HS-5 (cell line): ENCODE results near the gene SLAMF6.
"Not testable (repeated sequence)": the region's sequence is repeated elsewhere in the genome, so short reads cannot be mapped to it uniquely, and the experiment has no call there.

ENCODE experiments used
- DNase-seq: peaks from one replicate; pipeline ENCODE4 v3.0.0-alpha.2; 2012; ENCODE audit warnings: low read depth

Gene SLAMF6

DNA sequence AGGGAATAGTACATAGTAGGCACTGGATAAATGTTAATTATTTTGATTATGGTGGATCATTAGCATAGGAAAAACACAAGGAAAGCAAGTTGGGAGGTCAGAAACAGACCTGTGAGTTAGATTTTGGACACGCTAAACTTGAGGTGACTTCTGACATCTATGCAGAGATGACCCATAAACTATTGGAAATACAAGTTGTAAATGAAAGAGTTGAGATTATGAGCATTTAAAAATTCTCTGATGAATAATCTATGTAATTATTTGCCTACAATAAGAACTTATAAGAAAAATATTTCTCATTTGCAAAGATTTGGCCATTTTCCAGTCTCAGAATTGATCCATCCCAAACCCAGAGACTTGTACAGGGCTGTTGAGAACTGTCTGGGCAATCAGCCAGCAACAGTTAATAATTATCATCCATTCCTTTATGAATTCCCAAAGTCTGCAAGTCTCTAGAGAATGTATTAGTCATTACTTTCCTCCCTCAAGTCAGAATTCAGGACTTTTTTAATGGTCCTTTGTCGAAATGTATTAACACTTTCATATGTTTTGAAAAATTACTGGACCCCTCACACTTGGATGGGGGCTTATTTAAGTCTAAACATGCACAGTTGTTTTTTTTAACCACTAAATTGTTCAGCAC is 19.4 kb upstream of the SLAMF6 start:
- no peak for DNase-seq

DNA sequence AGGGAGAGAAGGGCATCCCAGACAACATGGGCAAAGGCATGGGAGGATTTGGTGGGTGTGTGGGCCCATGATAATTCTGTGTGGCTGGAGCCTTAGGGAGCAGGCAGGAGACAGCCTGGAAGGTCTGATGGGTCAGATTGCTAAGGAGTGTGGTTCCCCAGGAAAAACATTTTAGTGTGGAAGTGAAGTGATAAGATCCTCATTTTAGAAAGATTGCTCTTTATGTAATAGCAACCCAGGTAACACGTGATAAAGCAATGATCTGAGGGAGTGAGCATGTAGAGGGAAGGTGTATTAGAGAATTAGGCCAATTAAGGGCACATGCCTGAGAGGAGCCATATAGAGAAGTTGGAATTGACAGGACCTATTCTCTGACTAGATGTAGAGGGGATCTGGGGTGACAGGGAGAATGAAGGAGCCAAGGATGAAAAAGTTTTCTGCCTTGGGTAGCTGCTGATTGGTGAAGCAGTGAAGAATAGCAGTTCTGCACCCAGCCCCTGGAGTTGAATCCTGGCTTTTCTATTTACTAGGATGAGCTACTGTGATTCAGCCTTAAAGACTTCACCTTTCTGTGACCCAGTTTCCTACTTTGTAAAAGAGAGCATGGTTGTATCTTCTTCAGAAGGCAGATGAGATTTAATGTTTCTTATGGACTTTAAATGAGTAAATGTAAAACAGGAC is 18.7 kb upstream of the SLAMF6 start:
- no peak for DNase-seq

DNA sequence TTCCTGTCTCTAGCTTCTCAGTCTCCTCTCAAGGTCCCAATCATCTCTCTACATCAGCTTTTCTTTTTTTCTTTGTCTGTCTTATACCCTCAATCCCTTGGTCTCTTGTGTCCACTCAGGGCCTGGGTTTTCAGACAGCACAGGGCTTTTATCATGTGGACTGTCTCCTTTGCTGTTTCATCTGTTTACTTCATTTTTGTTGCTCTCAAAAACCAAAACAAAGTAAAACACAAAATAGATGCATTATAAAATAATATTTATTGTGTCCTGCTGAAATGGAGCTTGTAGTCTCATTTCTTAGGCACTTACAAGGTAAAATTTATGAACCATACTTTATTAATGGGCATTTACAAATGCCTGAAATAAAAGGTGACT is 17.8 kb upstream of the SLAMF6 start:
- DNase-seq, result no peak

DNA sequence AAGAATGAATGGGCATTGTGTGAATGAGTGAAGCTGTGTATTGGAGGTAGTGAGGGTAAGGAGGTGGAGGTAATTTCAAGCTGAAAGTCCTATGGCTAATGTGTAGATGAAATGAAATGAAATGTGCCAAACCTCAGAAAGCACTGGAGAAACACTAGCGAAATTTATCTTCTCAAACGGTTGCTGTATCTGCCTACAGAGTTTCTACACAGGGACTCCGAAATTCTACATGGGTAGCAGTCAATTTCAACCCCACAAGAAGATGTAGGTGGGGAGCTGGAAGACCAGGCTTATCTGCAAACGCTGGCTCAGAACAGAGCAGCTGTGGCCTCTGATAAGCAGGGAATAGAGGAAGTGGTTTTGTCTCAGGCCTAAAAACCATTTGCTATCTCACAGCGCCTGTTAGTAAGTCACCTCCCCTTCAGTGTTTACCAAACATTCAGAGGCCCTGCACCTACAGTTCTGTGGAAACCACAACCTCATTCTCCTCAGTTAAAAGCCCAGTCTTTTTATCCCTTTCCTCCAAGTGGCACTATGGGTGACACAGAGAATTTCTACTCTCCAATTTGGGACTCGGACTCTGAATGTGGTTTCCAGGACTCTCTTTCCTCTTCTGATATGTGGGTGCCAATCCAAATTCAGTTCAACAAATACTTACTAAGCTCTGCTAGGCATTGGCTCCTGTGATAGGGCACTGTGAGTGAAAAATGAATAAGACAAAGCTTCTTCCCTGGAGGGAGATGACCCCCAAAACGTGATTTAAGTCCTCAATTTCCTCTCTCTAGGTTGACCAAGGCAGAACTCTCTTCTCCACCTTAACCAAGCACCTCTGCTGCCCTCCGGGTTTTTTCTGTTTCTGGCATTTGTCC is 17.2 kb upstream of the SLAMF6 start:
- DNase-seq, result no peak

DNA sequence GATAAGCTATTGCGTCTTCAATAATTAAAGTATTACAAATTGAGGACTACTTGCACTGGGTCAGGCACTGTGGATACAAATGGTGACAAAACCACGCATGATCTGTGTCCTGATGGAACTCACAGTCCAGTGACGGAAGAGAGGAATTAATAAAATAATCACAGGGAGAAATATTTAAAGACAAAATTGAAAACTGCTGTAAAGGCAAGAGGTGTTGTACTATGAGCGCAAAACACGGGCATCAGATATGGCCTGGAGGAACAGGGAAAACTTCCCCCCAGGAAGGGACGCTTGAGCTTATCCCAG is 16.6 kb upstream of the SLAMF6 start:
- no peak for DNase-seq

DNA sequence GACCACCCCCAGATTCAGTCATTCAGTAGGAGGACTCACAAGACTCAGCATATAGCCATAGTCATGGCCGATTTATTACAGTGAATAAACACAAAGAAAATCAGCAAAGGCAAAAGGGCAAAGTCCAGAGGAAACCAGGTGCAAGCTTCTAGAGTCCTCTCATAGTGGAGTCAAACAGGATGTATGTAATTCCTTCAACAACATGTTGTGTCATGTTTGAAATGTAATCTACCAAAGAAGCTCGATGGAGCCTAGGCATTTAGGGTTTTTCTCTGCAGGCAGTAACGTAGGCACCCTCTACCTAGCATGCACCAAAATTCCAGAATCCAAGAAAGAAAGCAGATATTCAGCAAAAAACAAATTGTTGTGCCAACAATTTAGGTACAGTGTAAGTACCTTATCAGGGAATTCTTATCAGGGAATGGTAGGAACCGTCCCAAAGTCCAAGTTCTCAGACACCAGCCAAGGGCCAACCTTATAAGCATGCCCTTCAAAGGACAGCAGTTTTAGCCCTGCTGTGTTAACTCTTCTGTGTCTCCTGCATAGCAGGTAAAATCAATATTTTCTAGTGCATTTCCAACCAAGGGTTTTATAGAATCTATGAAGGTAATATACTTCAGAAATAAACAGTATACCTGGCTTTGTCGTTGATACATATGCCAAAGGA is 16.1 kb upstream of the SLAMF6 start:
- no peak for DNase-seq

DNA sequence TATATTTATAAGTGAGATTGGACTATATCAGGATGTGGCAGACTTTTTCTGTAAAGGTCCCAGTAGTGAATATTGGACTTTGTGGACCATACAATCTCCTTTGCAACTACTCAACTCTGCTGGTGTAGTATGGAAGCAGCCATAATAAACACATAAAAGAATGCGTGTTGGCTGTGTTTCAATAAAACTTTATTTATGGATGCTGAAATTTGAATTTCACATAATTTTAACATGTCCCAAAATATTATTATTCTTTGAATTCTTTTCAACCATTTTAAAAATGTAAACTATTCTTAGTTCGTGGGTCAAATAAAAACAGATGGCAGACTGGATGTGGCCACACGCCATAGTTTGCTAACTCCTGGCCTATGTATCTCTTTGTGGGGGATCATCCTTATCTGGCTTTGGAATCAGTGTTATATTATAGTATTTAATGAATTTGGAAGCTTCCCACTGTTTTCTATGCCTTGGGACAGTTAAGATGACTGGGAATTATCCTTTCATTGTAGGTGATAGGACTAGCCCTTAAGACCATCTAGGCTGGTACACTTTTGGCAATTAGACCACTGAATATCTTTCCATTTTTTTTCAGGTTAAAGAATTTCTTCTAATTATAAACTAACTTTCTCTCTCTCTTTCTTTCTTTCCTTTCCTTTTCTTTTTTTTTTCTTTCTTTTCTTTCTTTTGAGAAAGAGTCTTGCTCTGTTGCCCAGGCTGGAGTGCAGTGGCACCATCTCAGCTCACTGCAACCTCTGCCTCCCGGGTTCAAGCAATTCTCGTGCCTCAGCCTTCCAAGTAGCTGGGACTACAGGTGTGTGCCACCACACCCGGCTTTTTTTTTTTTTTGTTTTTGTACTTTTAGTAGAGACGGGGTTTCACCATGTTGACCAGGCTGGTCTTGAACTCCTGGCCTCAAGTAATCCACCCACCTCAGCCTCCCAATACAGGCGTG is 14.9 kb upstream of the SLAMF6 start:
- DNase-seq, result no peak

DNA sequence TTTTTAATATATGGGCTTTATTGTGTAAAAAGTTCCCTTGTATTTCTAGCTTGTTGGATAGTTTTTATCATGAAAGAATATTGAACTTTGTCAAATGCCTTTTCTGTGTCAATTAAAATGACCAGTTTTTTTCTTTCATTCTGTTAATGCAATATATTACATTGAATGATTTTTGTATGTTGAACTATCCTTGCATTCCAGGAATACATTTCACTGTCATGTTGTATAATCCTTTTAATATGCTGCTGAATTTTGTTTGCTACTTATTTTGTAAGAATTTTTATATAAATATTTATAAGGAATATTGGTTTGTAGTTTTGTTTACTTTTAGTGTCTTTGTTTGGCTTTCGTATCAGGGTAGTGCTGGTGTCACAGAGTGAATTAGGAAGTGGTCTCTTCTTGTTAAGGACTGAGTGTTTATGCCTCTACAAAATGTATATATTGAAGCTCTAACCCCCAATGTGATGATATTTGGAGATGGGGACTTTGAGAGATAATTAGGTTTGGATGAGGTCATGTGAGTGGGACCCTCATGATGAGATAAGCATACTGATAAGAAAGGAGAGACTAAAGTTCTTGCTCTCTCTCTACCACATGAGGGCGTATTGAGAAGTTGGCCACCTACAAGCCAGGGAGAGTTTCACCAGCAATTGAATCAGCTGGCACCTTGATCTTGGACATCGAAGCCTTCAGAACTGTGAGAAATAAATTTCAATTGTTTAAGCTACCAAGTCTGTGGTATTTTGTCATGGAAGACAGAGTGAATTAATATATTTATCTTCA is 12.0 kb upstream of the SLAMF6 start:
- no peak for DNase-seq

DNA sequence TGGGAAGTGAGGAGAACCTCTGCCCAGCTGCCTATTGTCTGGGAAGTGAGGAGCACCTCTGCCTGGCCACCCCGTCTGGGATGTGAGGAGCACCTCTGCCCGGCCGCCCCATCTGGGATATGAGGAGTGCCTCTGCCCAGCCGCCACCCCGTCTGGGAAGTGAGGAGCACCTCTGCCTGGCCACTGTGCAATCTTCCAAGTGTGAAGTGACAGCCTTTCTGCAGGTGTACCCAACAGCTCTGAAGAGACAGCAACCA is 9.4 kb upstream of the SLAMF6 start:
- DNase-seq, result not testable (repeated sequence)

DNA sequence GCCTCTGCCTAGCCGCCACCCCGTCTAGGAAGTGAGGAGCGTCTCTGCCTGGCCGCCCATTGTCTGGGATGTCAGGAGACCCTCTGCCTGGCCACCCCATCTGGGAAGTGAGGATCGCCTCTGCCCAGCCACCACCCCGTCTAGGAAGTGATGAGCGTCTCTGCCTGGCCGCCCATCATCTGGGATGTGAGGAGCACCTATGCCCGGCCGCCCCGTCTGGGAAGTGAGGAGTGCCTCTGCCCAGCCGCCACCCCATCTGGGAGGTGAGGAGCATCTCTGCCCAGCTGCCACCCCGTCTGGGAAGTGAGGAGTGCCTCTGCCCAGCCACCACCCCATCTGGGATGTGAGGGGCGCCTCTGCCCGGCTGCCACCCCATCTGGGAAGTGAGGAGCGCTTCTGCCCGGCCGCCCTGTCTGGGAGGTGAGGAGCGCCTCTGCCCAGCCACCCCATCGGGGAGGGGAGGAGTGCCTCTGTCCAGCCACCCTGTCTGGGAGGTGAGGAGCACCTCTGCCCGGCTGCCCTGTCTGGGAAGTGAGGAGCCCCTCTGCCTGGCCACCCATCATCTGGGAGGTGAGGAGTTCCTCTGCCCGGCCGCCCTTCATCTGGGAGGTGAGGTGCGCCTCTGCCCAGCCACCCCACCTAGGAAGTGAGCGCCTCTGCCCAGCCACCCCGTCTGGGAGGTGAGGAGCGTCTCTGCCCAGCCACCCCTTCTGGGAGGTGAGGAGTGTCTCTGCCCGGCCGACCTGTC is 8.9 kb upstream of the SLAMF6 start:
- DNase-seq, result not testable (repeated sequence)

DNA sequence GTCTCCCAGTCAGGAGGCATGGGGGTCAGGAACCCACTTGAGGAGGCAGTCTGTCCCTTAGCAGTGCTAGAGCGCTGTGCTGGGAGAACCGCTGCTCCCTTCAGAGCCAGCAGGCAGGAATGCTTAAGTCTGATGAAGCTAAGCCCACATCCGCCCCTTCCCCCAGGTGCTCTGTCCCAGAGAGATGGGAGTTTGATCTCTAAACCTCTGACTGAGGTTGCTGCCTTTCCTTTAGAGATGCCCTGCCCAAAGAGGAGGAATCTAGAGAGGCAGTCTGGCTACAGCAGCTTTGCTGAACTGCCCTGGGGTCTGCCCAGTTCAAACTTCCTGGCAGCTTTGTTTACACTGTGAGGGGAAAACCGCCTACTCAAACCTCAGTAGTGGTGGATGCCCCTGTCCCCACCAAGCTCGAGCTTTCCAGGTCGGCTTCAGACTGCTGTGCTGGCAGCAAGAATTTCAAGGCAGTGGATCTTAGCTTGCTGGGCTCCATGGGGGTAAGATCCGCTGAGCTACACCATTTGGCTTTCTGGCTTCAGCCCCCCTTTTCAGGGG is 6.4 kb upstream of the SLAMF6 start:
- DNase-seq, result not testable (repeated sequence)

DNA sequence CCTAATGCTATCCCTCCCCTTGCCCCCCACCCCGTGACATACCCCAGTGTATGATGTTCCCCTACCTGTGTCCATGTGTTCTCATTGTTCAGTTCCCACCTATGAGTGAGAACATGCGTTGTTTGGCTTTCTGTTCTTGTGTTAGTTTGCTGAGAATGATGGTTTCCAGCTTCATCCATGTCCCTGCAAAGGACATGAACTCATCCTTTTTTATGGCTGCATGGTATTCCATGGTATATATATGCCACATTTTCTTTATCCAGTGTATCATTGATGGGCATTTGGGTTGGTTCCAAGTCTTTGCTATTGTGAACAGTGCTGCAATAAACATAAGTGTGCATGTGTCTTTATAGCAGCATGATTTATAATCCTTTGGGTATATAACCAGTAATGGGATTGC is 734 bp upstream of the SLAMF6 start:
- DNase-seq, result not testable (repeated sequence)

DNA sequence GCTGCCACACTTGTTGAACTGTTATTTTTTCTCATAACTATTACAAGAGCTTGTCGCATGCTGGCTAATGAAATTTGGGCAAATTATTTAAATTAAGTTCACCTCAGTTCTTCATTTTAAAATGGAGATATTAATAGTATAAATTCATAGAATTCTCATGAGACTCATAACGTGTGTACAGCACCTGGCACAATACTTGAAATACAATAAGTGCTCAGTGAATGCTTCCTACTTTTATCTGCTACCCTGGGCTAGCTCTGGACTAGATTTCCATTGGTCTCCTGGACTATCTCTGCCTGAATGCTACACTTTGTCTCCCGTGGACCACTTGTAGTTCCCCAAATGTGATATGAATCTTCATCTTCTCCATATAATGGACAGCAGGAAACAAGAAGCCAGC is 919 bp downstream of the SLAMF6 start:
- no peak for DNase-seq

DNA sequence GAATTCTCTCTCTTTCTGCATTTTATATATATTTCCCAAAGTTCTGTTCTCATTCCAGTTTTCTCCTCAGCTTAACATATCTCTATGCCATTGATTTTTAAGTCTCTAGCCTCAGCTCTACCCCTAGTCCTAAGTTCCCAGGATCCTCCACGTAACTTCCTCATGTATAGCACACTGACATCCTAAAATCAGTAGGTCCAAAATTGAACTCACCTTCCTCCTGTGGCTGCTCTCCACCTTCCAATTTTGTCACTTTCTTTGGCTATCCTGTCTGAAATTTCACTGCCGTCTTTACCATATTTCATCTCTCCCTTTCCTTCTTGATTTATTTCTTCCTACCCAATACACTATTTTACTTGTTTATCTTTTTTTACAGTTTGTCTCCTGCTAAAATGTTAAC is 1.5 kb downstream of the SLAMF6 start:
- no peak for DNase-seq

DNA sequence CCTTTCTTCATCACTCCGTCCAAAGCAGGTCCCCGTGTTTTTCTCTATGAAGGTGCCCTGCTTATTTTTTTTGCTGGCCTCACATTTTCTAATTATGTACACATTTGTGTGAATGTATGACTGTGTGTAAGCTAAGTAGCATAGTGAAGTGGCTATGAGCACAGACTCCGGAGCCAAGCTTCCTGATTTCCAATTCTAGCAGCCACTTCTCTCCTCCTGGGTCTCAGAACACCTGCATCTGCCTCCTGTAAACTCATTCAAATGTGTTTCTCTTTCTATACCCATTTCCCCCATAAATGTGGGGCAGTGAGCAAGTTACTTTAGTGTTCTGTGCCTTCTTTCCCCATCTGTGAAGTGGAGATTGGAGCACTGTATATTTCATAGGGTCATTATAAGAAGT is 2.1 kb downstream of the SLAMF6 start:
- DNase-seq, result no peak

DNA sequence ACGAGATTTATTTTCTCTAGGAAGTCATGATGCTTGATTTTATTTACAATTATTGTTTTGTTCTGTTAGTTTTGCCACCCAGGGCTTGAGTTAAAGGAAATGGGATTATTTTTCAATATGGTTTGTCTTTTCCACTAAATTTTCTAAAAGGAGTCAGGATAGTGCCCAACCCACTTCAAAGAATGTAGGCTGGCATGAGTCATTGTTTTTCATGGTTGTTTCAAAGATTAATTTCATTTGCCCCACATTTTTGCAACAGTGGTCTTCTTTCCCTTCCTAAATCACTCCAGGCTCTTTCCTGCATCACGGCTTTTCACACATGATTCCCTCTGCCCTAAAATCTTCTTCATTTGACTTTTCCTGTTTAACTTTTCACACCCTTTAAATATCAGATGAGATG is 2.5 kb downstream of the SLAMF6 start:
- no peak for DNase-seq

DNA sequence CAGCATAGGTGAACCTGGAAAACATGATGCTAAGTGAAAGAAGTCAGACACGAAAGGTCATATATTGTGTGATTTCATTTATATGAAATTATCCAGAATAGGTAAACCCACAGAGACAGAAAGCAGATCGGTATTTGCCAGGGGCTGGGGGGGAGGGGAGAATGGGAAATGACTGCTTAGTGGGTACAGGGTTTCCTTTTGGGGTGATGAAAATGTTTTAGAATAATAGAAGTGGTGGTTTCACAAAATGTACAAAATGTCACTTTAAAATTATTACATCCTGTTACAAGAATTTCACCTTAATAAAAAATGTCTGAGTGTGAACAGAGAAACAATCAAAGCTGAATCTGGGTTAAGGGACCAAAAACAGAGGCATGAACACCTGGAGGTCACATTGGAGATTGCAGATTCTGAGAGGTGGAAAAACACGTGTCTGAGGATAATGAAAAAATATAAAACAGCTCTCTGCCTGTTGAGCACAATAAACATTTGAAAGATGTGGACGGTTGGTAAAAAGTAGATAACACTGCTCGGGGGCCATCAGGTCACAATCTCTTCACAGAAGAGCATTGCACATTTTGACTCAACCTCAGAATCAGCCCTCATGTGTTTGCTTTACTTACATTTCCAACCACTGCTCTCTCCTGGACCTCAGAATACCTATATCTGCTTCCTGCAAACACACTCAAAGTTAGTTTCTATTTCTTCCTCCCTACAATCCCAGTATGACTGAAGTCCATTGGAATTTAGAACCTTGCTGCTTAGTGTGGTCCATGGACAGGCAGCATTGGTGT is 3.2 kb downstream of the SLAMF6 start:
- DNase-seq, result no peak

DNA sequence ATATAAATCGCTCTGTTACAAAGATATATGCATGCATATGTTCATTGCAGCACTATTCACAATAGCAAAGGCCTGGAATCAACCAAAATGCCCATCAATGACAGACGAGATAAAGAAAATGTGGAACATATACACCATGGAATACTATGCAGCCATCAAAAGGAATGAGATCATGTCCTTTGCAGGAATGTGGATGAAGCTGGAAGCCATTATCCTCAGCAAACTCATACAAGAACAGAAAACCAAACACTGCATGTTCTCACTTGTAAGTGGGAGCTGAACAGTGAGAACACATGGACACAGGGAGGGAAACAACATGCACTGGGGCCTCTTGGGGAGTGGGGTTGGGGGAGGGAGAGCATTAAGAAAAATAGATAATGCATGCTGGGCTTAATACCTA is 5.5 kb downstream of the SLAMF6 start:
- DNase-seq, result not testable (repeated sequence)

DNA sequence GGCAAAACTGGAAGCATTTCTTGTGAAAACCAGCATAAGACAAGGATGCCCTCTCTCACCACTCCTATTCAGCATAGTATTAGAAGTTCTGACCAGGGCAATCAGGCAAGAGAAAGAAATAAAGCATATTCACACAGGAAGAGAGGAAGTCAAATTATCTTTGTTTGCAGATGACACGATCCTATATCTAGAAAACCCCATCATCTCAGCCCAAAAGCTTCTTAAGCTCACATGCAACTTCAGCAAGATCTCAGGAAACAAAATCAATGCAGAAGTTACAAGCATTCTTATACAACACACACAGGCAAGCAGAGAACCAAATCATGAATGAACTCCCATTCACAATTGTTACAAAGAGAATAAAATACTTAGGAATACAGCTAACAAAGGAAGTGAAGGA is 7.1 kb downstream of the SLAMF6 start:
- DNase-seq, result not testable (repeated sequence)
